ENCODE data around the gene PLSCR1.
"Not testable (repeated sequence)": the region's sequence is repeated elsewhere in the genome, so short reads cannot be mapped to it uniquely, and the experiment has no call there.

PLSCR1 gene

GRCh38 chr3:146493221-146493620 lies 51.2 kb downstream of the PLSCR1 start:
- Mint-ChIP-seq H3K9me3 (peaks cover 14% of the 10 kb centered on the region), H3K27ac (no peak overlapping the region), H3K27me3 (peaks cover 20% of the 10 kb centered on the region), H3K4me1 (ENCODE audit: low read depth) (peaks cover 13% of the 10 kb centered on the region), H3K4me3 (no peak overlapping the region), H3K36me3 (ENCODE audit: low read depth) (no peaks in the 10 kb centered on the region)
- no peak for DNase-seq

- DNase-seq, result no peak
- Mint-ChIP-seq H3K36me3 (ENCODE audit: low read depth) (no peaks in the 10 kb centered on the region), H3K4me1 (ENCODE audit: low read depth) (peaks cover 2% of the 10 kb centered on the region), H3K27ac (no peak overlapping the region), H3K9me3 (peaks cover 13% of the 10 kb centered on the region), H3K4me3 (no peak overlapping the region), H3K27me3 (peaks cover 20% of the 10 kb centered on the region)
Observed at GRCh38 chr3:146491303-146491702, 53.1 kb downstream of the PLSCR1 start.

GRCh38 chr3:146485297-146485696 lies 59.1 kb downstream of the PLSCR1 start:
- H3K9me3 Mint-ChIP-seq, result peaks cover 8% of the 10 kb centered on the region
- DNase-seq, result no peak
- H3K4me1 Mint-ChIP-seq (ENCODE audit: low read depth), result no peaks in the 10 kb centered on the region
- H3K36me3 Mint-ChIP-seq (ENCODE audit: low read depth), result no peaks in the 10 kb centered on the region
- H3K4me3 Mint-ChIP-seq, result no peak overlapping the region
- no peak overlapping the region for H3K27ac Mint-ChIP-seq
- peaks cover 32% of the 10 kb centered on the region for H3K27me3 Mint-ChIP-seq

- Mint-ChIP-seq H3K36me3 (ENCODE audit: low read depth) (no peaks in the 10 kb centered on the region), H3K27me3 (peaks cover 45% of the 10 kb centered on the region), H3K4me3 (no peak overlapping the region), H3K27ac (no peak overlapping the region), H3K4me1 (ENCODE audit: low read depth) (no peaks in the 10 kb centered on the region), H3K9me3 (no peaks in the 10 kb centered on the region)
- DNase-seq, result no peak
Observed at GRCh38 chr3:146476094-146476740, 68.2 kb downstream of the PLSCR1 start.

- H3K27me3 Mint-ChIP-seq, result peaks cover 33% of the 10 kb centered on the region
- H3K9me3 Mint-ChIP-seq; H3K4me1 Mint-ChIP-seq (ENCODE audit: low read depth); H3K27ac Mint-ChIP-seq; DNase-seq; H3K4me3 Mint-ChIP-seq; H3K36me3 Mint-ChIP-seq (ENCODE audit: low read depth): not testable (repeated sequence)
Observed at GRCh38 chr3:146474976-146475375, 69.4 kb downstream of the PLSCR1 start.

GRCh38 chr3:146473726-146474125 lies 70.7 kb downstream of the PLSCR1 start:
- Mint-ChIP-seq H3K4me1 (ENCODE audit: low read depth) (peaks cover 10% of the 10 kb centered on the region), H3K27me3 (peaks cover 20% of the 10 kb centered on the region), H3K4me3 (no peak overlapping the region), H3K27ac (no peak overlapping the region), H3K36me3 (ENCODE audit: low read depth) (no peaks in the 10 kb centered on the region), H3K9me3 (no peaks in the 10 kb centered on the region)
- DNase-seq, result no peak

- peaks cover 9% of the 10 kb centered on the region for H3K27me3 Mint-ChIP-seq
- H3K27ac Mint-ChIP-seq, result no peak overlapping the region
- no peak overlapping the region for H3K4me3 Mint-ChIP-seq
- no peaks in the 10 kb centered on the region for H3K9me3 Mint-ChIP-seq
- DNase-seq, result no peak
- H3K4me1 Mint-ChIP-seq (ENCODE audit: low read depth), result peaks cover 12% of the 10 kb centered on the region
- H3K36me3 Mint-ChIP-seq (ENCODE audit: low read depth), result no peaks in the 10 kb centered on the region
Observed at GRCh38 chr3:146472611-146473010, 71.8 kb downstream of the PLSCR1 start.

GRCh38 chr3:146471012-146471411 lies 73.4 kb downstream of the PLSCR1 start:
- Mint-ChIP-seq H3K27ac (no peak overlapping the region), H3K9me3 (no peaks in the 10 kb centered on the region), H3K36me3 (ENCODE audit: low read depth) (no peaks in the 10 kb centered on the region), H3K27me3 (peaks cover 8% of the 10 kb centered on the region), H3K4me3 (no peak overlapping the region), H3K4me1 (ENCODE audit: low read depth) (peaks cover 12% of the 10 kb centered on the region)
- DNase-seq, result no peak

GRCh38 chr3:146470425-146470990 lies 73.9 kb downstream of the PLSCR1 start:
- no peaks in the 10 kb centered on the region for H3K36me3 Mint-ChIP-seq (ENCODE audit: low read depth)
- DNase-seq, result no peak
- no peak overlapping the region for H3K27ac Mint-ChIP-seq
- peaks cover 4% of the 10 kb centered on the region for H3K27me3 Mint-ChIP-seq
- peak overlapping the region; percentile 74 for H3K4me3 Mint-ChIP-seq
- H3K4me1 Mint-ChIP-seq (ENCODE audit: low read depth), result peaks cover 12% of the 10 kb centered on the region
- H3K9me3 Mint-ChIP-seq, result no peaks in the 10 kb centered on the region

- H3K27ac Mint-ChIP-seq, result peak within 1 kb of the TSS; percentile 79
Observed at GRCh38 chr3:146469150-146470017, 75.0 kb downstream of the PLSCR1 start, which contains the start of gene PLSCR2. PLSCR2 (minus strand) TSS chr3:146469561; CDS start chr3:146459904, 9,657 bp downstream.

GRCh38 chr3:146468671-146469149 lies 75.7 kb downstream of the PLSCR1 start:
- H3K4me3 Mint-ChIP-seq, result peak overlapping the region; percentile 74
- no peaks in the 10 kb centered on the region for H3K27me3 Mint-ChIP-seq
- no peak for DNase-seq
- peaks cover 25% of the 10 kb centered on the region for H3K4me1 Mint-ChIP-seq (ENCODE audit: low read depth)
- H3K9me3 Mint-ChIP-seq, result no peaks in the 10 kb centered on the region
- no peaks in the 10 kb centered on the region for H3K36me3 Mint-ChIP-seq (ENCODE audit: low read depth)
- peak overlapping the region; percentile 79 for H3K27ac Mint-ChIP-seq

More at GRCh38 chr3:146469150-146470017, 75.0 kb downstream of the PLSCR1 start, which contains the start of gene PLSCR2:
- Mint-ChIP-seq H3K9me3 (no peaks in the 10 kb centered on the region), H3K4me1 (ENCODE audit: low read depth) (peaks cover 18% of the 10 kb centered on the region), H3K27me3 (peaks cover 4% of the 10 kb centered on the region), H3K4me3 (peak within 1 kb of the TSS; percentile 74), H3K36me3 (ENCODE audit: low read depth) (no peaks in the 10 kb centered on the region)
- peak; percentile 87 for DNase-seq

- peaks cover 29% of the 10 kb centered on the region for H3K4me1 Mint-ChIP-seq (ENCODE audit: low read depth)
- no peak overlapping the region for H3K4me3 Mint-ChIP-seq
- no peak overlapping the region for H3K27ac Mint-ChIP-seq
- no peaks in the 10 kb centered on the region for H3K27me3 Mint-ChIP-seq
- DNase-seq, result no peak
- no peaks in the 10 kb centered on the region for H3K36me3 Mint-ChIP-seq (ENCODE audit: low read depth)
- H3K9me3 Mint-ChIP-seq, result no peaks in the 10 kb centered on the region
Observed at GRCh38 chr3:146468234-146468633, 76.2 kb downstream of the PLSCR1 start.

GRCh38 chr3:146466604-146467003 lies 77.8 kb downstream of the PLSCR1 start:
- peaks cover 29% of the 10 kb centered on the region for H3K4me1 Mint-ChIP-seq (ENCODE audit: low read depth)
- H3K27me3 Mint-ChIP-seq, result no peaks in the 10 kb centered on the region
- no peaks in the 10 kb centered on the region for H3K36me3 Mint-ChIP-seq (ENCODE audit: low read depth)
- H3K4me3 Mint-ChIP-seq, result no peak overlapping the region
- H3K9me3 Mint-ChIP-seq, result no peaks in the 10 kb centered on the region
- no peak overlapping the region for H3K27ac Mint-ChIP-seq
- no peak for DNase-seq

- peaks cover 29% of the 10 kb centered on the region for H3K4me1 Mint-ChIP-seq (ENCODE audit: low read depth)
- DNase-seq, result no peak
- H3K27me3 Mint-ChIP-seq, result no peaks in the 10 kb centered on the region
- H3K4me3 Mint-ChIP-seq, result no peak overlapping the region
- H3K9me3 Mint-ChIP-seq, result no peaks in the 10 kb centered on the region
- no peak overlapping the region for H3K27ac Mint-ChIP-seq
- no peaks in the 10 kb centered on the region for H3K36me3 Mint-ChIP-seq (ENCODE audit: low read depth)
Observed at GRCh38 chr3:146465693-146466465, 78.5 kb downstream of the PLSCR1 start.
